ENCODE data around the gene YIPF3.
"Not testable (repeated sequence)": the region's sequence is repeated elsewhere in the genome, so short reads cannot be mapped to it uniquely, and the experiment has no call there.

YIPF3 gene

GRCh38 chr6:43540507-43540906 is 23.8 kb upstream of the YIPF3 start:
- ChIA-PET CTCF (no interaction called here), POLR2A (no interaction called here)
- no peak for TF ChIP-seq CTCF (IDR thresholded peaks at IDR 0.05; ENCODE audit: control extremely low read depth, extremely low read depth, low read depth, missing control alignments)

GRCh38 chr6:43539409-43539808 is 22.7 kb upstream of the YIPF3 start:
- DNase-seq (ENCODE audit: extremely low spot score); POLR2A ChIA-PET: not testable (repeated sequence)
- CTCF ChIA-PET: interaction anchor here (1.2 kb wide), 1 partner anchor 32 kb away, joined by 3 read pairs; no protein-coding TSS in a partner anchor

More at GRCh38 chr6:43540507-43540906, 23.8 kb upstream of the YIPF3 start:
- DNase-seq (ENCODE audit: extremely low spot score): no peak

GRCh38 chr6:43538986-43539385 is 22.3 kb upstream of the YIPF3 start:
- DNase-seq (ENCODE audit: extremely low spot score); POLR2A ChIA-PET: not testable (repeated sequence)
- CTCF ChIA-PET: interaction anchor here (1.2 kb wide), 1 partner anchor 32 kb away, joined by 3 read pairs; no protein-coding TSS in a partner anchor

- ChIA-PET CTCF (interaction anchor here (1.1 to 2.3 kb wide), 6 partner anchors 13 to 241 kb away, joined by 3 to 12 read pairs (median 4); partner anchors contain the start of genes POLR1C and YIPF3), POLR2A (no interaction called here)
- TF ChIP-seq CTCF (IDR thresholded peaks at IDR 0.05; ENCODE audit: control extremely low read depth, extremely low read depth, low read depth, missing control alignments): no peak
- no peak for DNase-seq (ENCODE audit: extremely low spot score)
Measured at GRCh38 chr6:43532201-43532600, 15.5 kb upstream of the YIPF3 start.

GRCh38 chr6:43524483-43524961 is 7.8 kb upstream of the YIPF3 start:
- ChIA-PET POLR2A (interaction anchor here (0.7 kb wide), 1 partner anchor 10 kb away, joined by 3 read pairs; no protein-coding TSS in a partner anchor), CTCF (interaction anchor here (1.1 to 2.5 kb wide), 3 partner anchors 17 to 31 kb away, joined by 3 to 12 read pairs (median 3); no protein-coding TSS in a partner anchor)
- no peak for TF ChIP-seq CTCF (IDR thresholded peaks at IDR 0.05; ENCODE audit: control extremely low read depth, extremely low read depth, low read depth, missing control alignments)
- no peak for DNase-seq (ENCODE audit: extremely low spot score)

- CTCF ChIA-PET: no interaction called here
Measured at GRCh38 chr6:43523284-43523683, 6.6 kb upstream of the YIPF3 start.

GRCh38 chr6:43522547-43523261 is 6.0 kb upstream of the YIPF3 start:
- ChIA-PET CTCF (interaction anchor here (0.7 to 8.0 kb wide), 2 partner anchors 16 to 42 kb away, joined by 3 to 56 read pairs; no protein-coding TSS in a partner anchor), POLR2A (no interaction called here)

More at GRCh38 chr6:43523284-43523683, 6.6 kb upstream of the YIPF3 start:
- no peak for TF ChIP-seq CTCF (IDR thresholded peaks at IDR 0.05; ENCODE audit: control extremely low read depth, extremely low read depth, low read depth, missing control alignments)
- POLR2A ChIA-PET: no interaction called here
- DNase-seq (ENCODE audit: extremely low spot score): no peak

More at GRCh38 chr6:43522547-43523261, 6.0 kb upstream of the YIPF3 start:
- TF ChIP-seq CTCF (IDR thresholded peaks at IDR 0.05; ENCODE audit: control extremely low read depth, extremely low read depth, low read depth, missing control alignments): no peak
- no peak for DNase-seq (ENCODE audit: extremely low spot score)

Measured in GM10248 (cell line).